GM19099 (cell line): Measurements from ENCODE around the gene HDGFL2.

ENCODE experiments used
- POLR2A ChIP-seq: IDR thresholded peaks from 3 replicates; pipeline ENCODE4 v1.6.1; 2011; ENCODE audit warnings: low read depth; ENCODE audit not compliant: insufficient read length; ENCODE audit errors: extremely low read depth

HDGFL2 gene

DNA sequence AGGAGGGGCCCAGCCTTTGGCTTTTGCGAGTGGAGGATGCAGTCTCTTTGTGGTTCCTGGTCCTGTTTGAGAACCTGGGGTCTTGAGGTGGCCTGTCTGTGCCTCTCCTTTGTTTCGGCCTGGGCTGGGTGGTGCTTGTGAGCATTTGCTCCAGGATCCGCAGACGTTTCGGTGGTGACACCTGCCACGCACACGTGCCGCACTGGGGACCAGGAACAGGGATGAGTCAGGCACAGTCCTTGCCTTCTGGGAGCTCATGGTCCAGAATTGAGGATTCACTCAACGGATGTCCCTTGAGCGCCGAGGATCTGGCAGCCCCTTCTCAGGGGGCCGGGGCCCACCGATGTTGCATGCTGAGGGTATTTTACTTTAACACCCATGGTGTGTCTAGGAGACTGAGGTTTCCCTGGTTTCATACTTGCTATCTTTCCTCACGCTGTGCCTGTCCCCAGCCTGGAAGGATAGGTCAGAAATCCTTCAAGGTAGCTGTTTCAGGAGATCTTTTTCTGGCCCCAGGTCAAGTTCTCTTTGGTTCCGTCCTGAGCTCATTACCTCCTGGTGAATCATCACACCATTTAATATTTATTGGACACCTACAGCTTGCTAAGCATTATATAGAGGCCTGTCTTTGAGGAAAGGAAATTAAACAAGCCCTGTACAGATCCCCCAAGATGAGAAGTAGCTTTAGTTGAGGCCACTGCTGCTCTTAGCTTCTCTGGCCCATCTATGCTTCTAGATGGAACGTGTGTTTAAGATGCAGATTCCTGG lies 5.1 kb downstream of the HDGFL2 start:
- no peak for TF ChIP-seq POLR2A

DNA sequence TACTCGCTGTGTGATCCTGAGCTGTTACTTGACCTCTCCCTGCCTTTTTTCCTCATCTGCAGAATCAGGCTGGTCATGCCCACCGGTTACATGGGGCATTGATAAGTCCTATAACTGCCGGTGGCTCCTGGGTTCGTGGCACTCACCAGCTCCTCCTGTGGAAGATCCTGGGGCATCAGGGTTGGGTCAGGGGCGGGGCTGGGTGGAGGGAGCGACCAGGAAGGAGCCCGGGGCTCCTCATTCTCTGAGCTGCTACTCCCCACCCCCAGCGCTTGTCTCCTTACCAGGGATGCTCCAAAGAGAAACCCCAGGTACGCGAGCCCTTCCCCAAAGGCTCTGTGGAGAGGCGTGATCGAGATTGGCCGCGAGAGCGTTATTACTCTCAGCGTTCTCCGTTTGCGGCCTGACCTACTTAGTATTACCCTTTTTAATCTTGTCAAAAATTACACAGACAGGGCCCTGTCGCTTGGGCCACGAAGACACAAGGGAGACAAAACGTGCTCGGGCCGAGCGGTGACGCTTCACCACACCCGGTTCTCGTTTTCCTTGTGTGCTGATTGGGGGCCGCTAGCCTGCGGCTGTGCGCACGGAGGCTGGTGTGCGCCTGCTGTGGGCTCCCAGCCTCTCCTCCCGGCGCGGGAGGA lies 10.7 kb downstream of the HDGFL2 start:
- no peak for TF ChIP-seq POLR2A

DNA sequence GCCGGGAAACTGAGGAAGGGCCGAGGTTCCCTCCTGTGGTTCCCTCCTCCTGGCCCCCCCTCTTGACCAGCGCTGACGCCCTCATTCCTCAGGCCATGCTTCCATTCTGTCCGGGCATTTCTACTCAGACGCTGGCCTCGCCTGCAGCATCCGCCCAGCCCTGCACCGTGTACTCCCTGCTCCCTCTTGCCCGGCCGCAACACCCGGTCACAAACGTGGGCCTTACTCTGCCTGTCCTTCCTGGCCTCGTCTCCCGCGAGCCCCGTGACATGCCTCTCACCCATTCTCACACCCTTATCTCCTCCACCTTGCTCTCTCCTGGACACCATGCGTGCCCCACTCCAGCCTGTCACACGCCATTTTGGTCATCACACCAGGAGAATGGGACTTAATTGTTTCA lies 11.3 kb downstream of the HDGFL2 start:
- TF ChIP-seq POLR2A, result no peak

DNA sequence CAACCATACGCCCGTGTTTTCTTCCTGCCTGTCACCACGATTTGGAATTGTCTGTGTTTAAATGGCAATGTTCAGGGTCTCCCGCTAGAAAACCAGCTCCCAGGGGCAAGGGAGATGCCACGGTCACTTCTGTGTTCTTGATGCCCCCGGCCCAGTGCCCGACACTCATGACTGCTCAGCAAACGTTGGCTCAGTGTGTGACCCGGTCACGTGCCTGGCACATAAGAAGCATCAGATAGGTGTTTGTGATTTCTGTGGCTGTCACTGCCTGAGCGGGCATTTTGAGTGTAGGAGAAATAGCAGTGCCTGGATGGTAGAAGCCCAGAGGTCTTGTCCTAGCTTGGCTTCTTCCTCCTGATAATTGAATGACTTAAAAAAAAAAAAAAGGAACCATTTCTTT lies 15.5 kb downstream of the HDGFL2 start:
- no peak for TF ChIP-seq POLR2A

DNA sequence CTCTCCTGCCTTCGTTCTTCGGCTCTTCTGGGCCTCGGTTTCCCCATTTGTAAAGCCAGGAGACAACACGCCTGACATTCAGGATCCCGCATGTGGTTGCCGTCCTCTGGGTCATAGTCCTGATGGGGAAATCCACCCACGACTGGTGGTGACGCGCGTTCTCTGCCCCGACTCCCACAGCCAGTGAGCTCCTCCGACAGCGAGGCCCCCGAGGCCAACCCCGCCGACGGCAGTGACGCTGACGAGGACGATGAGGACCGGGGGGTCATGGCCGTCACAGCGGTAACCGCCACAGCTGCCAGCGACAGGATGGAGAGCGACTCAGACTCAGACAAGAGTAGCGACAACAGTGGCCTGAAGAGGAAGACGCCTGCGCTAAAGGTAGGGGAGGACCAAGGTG lies 16.4 kb downstream of the HDGFL2 start:
- no peak for TF ChIP-seq POLR2A

DNA sequence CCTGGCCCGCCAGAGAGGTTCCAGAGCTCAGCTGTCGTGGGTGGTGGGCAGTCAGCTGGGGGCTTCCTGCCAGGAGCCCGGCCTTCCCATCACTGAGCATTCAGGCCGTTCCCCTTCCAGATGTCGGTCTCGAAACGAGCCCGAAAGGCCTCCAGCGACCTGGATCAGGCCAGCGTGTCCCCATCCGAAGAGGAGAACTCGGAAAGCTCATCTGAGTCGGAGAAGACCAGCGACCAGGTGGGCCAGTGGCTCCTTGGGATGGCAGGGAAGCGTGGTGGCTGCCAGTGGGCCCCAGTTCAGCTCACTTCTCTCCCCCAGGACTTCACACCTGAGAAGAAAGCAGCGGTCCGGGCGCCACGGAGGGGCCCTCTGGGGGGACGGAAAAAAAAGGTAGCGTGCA lies 19.3 kb downstream of the HDGFL2 start:
- no peak for TF ChIP-seq POLR2A

DNA sequence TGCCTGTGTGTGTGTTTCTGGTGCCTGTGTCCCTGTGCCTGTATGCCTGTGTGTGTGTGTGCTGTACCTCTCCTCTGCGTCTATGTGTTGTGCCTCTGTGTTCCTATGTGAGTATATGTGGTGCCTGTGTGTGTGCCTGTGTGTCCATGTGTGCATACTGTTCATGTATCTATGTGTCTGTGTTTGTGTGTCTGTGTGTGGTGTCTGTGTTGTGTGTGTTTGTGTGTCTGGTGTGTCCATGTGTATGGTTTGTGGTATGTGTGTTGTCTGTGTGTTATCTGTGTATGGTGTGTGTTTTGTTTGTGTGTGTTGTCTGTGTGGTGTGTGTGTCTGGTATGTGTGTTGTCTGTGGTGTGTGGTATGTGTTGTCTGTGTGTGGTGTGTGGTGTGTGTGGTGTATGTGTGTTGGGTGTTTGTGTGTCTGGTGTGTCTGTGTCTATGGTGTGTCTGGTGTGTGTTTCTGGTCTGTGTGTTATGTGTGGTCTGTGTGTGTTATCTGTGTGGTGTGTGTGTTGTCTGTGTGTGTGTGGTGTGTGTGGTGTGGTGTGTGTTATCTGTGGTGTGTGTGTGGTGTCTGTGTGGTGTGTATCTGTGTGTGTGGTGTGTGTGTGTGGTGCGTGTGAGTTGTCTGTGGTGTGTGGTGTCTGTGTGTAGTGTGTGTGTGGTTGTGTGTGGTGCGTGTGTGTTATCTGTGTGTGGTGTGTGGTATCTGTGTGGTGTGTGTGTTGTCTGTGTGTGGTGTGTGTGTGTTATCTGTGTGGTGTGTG lies 20.4 kb downstream of the HDGFL2 start:
- no peak for TF ChIP-seq POLR2A

DNA sequence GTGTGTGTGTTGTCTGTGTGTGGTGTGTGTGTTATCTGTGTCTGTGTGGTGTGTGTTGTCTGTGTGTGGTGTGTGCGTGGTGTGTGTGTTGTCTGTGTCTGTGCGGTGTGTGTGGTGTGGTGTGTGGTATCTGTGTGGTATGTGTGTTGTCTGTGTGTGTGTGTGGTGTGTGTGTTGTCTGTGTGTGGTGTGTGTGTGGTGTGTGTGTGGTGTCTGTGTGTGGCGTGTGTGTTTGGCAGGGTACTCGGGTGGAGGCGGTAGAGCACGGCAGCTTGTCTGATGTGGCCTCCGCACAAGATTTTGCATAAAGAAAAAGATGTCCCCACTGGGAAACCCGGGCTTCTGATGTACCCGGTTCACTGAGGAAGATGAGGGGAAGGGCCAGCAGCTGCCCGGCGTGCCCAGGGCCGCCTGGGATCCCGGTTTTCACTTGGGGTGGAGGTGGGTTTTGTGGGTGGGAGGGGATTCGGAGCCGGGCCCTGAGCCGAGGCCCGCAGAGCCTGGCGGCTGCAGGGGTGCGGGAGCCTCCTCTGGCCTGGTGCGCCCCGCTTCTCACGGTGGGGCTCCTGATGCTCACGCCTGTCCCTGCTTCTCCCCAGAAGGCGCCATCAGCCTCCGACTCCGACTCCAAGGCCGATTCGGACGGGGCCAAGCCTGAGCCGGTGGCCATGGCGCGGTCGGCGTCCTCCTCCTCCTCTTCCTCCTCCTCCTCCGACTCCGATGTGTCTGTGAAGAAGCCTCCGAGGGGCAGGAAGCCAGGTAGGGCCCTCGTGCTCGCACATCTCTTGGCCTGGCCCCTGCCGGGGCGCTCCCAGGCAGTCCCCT lies 21.2 kb downstream of the HDGFL2 start:
- no peak for TF ChIP-seq POLR2A

DNA sequence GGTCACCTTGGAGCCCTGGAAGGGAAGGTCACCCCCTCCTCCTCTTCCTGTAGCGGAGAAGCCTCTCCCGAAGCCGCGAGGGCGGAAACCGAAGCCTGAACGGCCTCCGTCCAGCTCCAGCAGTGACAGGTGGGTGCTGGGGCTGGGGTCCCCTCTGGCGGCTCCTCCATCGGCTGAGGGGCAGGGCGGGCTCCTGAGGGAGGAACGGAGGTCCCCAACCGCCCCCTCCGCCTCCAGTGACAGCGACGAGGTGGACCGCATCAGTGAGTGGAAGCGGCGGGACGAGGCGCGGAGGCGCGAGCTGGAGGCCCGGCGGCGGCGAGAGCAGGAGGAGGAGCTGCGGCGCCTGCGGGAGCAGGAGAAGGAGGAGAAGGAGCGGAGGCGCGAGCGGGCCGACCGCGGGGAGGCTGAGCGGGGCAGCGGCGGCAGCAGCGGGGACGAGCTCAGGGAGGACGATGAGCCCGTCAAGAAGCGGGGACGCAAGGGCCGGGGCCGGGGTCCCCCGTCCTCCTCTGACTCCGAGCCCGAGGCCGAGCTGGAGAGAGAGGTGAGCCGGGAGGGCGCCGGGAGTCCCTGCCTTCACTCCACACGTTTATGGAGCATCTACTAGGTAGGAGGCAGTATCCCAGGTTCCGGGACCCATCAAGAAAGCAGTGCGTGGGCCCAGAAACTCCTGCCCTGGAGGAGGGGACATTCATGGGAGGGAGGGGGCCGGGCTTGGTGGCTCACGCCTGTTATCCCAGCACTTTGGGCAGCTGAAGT lies 22.0 kb downstream of the HDGFL2 start:
- TF ChIP-seq POLR2A, result no peak

DNA sequence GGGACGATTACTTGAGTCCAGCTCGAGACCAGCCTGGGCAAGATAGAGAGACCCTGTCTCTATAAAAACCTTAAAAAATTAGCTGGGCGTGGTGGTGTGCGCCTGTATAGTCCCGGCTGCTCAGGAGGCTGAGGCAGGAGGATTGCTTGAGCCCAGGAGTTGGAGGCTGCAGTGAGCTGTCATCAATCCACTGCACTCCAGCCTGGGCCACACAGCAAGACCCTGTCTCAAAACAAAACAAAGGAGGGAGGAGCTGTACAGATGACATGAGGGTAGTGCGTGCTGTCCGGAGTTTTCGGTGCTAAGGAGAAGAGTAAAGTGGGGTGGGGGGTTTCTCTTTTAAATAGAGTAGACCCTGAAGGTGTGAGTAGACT lies 22.6 kb downstream of the HDGFL2 start:
- no peak for TF ChIP-seq POLR2A

DNA sequence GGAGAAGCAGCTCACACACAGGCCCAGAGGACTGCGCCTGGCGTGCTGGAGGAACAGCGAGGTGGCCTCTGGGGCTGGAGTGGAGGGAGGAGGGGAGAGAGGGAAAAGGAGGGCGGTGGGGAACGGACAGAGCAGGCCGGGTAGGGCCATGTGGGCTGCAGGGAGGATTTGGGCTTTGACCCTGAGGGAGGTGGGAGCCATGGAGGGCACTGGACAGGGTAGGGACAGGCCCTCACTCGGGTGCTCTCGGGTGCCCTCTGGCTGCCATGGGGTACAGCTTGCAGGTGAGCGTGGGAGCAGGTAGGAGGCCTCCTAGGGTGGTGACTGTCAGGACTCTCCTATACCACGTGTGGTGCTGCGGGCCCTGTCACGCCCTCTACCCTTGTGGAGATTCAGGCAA lies 23.4 kb downstream of the HDGFL2 start:
- no peak for TF ChIP-seq POLR2A

DNA sequence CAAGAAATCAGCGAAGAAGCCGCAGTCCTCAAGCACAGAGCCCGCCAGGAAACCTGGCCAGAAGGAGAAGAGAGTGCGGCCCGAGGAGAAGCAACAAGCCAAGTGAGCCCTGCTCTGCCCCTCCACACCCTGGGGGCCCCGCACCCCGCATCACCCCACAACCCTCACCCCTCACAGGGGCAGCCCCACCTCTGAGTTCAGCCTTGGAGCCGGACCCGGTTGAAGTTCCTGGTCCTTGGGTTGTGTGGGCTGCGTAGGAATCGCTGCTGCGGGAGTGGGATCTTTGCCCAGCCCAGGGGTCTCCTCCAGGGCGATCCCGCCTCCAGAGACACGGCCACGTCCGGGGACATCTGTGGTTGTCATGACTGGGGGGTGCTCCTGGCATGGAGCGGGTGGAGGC lies 24.2 kb downstream of the HDGFL2 start:
- TF ChIP-seq POLR2A, result no peak

DNA sequence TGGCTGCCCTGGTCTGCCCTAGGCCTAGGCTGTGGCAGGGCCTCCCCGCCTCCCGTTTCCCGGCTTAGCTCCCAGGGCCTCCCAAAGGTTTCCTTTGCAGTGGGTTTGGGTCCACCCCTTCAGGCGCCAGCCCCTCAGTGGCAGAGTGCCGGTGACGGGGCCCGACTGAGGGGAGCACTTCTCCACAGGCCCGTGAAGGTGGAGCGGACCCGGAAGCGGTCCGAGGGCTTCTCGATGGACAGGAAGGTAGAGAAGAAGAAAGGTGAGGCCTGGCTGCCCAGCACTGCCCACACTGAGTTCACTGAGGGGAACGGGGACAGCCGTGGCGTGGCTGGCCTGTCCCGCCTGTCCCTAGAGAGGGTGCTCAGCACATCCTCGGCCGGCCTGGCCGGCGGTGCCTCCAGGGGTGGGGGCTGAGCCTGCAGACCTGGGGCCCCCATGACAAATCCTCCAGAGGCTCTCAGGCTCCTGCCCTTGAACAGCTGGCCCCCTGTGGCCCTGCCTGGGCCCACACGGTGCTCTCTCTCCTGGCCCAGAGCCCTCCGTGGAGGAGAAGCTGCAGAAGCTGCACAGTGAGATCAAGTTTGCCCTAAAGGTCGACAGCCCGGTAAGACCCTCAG lies 25.8 kb downstream of the HDGFL2 start:
- no peak for TF ChIP-seq POLR2A

DNA sequence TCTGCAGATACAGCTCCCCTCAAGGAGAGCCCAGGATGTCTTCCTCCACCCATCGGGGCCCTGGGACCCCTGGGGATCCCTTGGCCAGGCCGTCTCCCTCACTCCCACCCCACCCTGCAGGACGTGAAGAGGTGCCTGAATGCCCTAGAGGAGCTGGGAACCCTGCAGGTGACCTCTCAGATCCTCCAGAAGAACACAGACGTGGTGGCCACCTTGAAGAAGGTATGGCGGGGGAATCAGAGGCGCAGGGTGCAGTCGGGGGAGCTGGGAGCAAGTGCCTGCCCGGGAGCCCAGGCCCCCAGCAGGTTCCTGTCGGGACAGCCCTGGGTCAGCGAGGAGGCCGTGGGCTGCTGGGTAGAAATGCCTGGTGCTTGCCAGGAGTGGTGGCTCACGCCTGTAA lies 26.6 kb downstream of the HDGFL2 start:
- TF ChIP-seq POLR2A, result no peak

DNA sequence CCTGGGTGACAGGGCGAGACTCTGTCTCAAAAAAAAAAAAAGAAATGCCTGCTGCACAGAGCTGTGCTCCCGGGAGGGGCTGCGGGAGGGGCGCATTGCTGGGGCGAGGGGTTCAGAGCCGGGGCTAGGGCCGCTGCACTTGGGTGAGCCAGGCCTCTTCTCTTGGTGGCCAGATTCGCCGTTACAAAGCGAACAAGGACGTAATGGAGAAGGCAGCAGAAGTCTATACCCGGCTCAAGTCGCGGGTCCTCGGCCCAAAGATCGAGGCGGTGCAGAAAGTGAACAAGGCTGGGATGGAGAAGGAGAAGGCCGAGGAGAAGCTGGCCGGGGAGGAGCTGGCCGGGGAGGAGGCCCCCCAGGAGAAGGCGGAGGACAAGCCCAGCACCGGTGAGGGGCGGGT lies 27.2 kb downstream of the HDGFL2 start:
- TF ChIP-seq POLR2A, result no peak

DNA sequence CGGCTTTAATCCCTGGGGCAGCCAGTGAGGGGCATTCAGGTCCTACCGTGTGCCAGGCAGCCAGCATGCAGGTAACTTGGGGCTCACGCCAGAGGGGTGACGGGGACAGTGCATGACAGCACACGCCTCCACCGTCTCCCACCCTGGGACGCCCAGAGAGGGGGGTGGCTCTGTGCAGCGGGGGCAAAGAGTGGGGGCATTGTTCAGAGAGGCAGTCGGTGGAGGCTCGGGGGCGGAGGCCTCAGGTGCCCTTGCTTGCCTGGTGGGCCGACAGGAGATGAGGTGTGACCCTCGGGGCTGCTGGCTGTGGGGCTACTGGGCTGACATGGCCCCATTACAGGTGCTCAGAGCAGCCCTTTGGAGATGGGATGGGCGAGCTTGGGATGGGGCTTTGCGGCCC lies 27.8 kb downstream of the HDGFL2 start:
- TF ChIP-seq POLR2A, result no peak
